GM19099 (cell line): ENCODE data around the gene NT5C3B.

Source experiments
- POLR2A ChIP-seq: IDR thresholded peaks from 3 replicates; pipeline ENCODE4 v1.6.1; 2011; ENCODE audit warnings: low read depth; ENCODE audit not compliant: insufficient read length; ENCODE audit errors: extremely low read depth

Gene NT5C3B

DNA sequence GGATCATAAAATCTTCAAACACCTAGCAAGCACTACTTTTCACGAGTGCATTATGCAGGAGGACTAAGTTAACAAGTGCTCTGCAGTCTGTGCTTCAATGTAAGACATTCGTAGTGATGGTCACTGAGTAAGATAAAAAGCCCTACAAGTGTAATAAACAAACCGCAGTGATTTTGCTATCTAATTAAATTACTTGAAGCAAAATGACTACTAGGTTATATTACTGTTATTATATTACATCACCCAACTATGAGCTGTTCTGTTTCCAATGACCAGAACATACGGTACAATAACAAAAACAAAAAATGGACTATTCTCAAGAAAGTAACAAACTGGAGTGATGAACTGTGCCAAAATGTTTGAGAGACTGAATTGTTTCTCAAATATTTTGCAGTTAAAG, 12.8 kb upstream of the NT5C3B start:
- no peak for TF ChIP-seq POLR2A

DNA sequence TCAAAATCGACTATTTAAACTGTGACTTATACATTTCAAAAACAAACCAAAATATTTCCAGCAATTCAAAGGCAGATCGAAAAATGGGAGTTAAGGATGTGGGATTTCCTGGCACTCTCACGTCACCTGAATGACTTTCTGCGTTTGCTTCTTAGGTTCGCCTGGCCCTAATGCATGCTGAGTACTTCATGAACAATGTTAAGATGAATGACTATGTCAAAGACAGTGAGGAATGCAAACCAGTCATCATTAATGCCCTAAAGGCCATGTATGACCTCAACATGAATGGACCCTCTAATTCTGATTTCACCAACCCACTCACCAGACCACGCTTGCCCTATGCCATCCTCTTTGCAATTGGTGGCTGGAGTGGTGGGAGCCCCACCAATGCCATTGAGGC, 8.9 kb upstream of the NT5C3B start:
- TF ChIP-seq POLR2A: no peak

DNA sequence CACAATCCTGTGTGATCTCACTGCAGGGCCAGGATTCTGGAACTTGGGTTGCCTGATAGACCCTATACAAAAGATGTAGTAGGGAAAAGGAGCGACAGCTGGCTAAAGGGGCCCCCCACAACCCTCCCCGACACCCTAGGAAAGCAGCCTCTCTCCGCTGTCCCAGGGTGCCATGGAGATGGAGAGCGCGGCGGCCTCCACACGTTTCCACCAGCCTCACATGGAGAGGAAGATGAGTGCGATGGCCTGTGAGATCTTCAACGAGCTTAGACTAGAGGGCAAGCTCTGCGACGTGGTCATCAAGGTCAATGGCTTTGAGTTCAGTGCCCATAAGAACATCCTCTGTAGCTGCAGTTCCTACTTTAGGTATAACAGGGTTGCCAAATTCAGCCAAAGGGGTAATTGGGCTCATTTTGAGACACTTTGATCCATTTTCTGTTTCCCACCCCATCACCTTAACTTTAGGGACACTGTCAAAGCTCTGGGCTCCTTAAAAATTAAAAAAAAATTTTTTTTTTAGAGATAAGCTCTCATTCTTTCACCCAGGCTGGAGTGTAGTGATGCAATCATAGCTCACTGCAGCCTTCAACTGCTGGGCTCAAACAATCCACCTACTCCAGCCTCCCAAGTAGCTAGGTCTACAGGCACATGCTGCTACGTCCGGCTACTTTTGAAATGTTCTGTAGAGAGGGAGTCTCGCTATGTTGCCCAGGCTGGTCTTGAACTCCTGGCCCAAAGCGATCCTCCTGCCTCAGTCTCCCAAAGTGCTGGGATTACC, 1.9 kb upstream of the NT5C3B start, which contains the start of gene KLHL10:
TSS of gene KLHL10 (plus strand) at position 65 of the 778 bp plus-strand sequence. CDS start at position 173, 108 bp downstream.
- no peak for TF ChIP-seq POLR2A

- no peak for TF ChIP-seq POLR2A
Observed at GRCh38 chr17:41836550-41837196, 641 bp upstream of the NT5C3B start.

DNA sequence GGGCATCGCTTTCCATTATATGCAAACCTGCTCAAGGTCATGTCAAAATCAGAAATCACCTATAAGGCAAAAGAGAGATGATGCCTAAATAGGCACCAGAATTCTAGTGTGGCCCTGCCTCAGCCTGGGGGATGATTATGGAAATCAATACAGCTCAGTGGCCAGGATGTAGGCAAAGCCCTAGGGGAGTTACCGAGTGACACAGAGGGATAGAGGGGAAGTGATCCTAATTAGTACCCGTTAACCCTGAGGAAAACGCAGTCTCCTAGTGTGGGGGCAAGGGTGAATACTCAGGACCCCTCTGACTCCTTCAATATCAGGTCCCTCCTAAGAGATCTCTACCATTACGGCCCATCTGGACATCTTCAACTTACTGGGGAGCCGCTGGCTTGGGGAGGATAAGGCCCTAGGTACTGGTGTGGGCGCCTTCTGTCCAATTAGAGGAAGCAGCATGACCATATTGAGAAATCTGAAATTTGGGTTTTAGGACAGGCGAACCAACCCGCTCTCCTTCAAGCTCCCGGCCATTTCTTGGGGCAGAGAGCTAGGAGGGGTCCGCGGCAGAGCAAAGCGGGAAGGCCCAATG, 725 bp downstream of the NT5C3B start:
- TF ChIP-seq POLR2A: no peak

GRCh38 chr17:41825175-41825845, 10.7 kb downstream of the NT5C3B start:
- TF ChIP-seq POLR2A: no peak

GRCh38 chr17:41824086-41824485, 11.9 kb downstream of the NT5C3B start:
- no peak for TF ChIP-seq POLR2A

DNA sequence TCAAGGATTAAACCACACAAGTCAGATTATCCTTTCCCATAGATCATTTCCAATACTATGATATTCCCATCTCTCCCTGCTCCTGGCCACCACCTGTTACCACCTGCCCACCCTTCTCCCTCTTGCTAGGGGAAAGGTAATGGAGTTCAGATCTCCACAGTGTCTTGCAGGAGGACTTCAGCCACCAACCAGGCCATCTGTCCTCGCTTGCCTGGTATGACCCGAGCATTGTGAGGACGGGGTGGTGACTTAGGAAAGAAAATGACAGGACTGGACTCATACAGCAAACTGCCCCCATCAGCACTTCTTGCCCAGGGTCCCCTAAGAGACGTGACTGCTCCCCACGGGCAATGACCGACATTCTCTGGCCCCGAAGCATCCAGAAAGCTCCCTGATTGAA, 12.5 kb downstream of the NT5C3B start:
- TF ChIP-seq POLR2A: no peak

DNA sequence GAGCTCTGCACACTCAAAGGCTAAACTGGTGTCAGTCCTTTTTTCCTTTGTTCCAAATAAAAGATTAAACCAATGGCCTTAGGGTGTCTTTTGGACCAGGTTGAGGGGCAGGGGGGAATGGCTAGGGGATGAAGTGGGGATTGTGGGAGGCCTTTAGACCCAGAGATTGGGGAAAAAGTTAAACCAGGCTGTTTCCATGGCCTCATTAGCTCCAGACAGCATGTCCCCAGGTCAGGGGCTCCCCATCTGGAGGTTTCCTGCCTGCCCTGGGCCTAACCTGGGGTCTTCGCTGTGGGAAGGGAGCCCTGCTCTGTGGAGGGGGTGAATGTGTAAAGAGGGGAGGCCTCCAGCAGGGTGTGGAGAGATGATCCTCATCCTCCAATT, 12.9 kb downstream of the NT5C3B start:
- no peak for TF ChIP-seq POLR2A

- no peak for TF ChIP-seq POLR2A
Observed at GRCh38 chr17:41822216-41823140, 13.6 kb downstream of the NT5C3B start.

DNA sequence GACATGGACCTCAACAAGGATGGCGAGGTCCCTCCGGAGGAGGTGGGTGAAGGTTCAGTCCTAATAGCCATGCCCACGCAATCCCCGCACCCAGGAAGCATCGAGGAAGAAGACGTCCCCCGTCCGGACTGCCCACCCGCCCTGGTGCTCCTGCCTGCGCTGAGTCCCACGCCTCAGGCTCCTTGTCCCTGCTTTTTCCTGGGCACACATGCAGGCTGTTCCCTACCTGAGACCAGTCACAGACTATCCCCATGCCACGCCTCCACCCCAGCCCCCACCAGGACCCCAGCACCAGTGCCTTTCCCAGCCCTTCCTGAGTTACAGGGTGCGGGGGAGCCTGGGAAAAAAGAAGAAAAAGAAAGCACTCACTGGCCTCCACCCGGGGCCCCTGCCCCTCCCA, 14.3 kb downstream of the NT5C3B start:
- TF ChIP-seq POLR2A: no peak

DNA sequence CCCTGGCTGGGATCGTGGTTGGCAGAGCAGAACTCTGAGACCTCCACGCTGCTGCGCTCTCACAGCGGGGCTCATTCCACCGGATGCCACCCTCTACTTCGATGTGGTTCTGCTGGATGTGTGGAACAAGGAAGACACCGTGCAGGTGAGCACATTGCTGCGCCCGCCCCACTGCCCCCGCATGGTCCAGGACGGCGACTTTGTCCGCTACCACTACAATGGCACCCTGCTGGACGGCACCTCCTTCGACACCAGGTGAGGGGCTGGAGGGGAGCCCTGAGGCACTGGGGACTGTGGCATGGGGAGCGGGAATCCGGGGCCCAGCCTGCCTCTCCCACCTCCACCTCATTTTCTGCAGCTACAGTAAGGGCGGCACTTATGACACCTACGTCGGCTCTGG, 18.0 kb downstream of the NT5C3B start:
- no peak for TF ChIP-seq POLR2A

DNA sequence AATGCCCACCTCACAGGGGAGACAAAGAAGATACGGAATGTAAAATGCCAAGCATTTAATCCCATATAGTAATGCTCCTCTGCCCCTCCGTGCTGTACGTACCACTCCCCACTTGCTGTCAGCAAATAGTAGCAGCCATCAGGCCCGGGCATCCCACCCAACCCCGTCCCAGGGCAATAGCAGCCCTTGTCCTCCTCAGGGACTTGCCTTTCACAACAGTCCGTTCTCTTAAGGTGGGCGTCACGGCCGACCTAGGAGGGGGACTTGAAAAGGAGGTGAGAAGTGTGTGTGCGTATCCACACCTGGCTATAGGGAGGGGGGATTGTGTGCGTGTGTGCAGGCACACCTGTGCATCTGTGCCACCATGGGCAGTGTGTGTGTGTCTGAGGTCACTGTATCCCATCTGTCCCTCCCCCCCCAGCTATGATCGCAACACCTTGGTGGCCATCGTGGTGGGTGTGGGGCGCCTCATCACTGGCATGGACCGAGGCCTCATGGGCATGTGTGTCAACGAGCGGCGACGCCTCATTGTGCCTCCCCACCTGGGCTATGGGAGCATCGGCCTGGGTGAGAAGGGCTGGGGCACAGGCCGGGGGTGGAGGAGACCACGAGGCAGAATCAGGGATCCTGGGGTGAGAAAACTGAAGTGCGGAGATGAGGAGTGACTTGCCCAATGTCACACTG, 19.3 kb downstream of the NT5C3B start:
- TF ChIP-seq POLR2A: no peak

DNA sequence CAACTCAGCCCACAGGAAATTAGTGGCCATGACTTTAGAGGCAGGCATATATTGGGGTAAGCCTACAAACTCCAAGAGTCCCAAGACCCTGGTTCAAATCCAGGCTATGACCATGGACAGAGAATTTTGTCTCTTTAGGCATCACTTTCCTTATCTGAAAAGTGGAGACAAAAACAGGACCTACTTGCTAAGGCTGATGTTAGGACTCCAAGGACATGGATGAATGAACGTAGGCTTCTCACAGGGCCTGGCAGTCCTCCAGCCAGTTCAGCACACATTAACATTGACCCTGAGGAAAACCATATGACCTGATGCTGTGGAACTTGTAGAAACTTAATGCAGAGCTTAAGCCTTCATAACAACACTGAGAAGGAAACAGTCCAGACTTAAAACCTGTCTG, 21.8 kb downstream of the NT5C3B start:
- no peak for TF ChIP-seq POLR2A
